ENCODE measurements around the gene CASD1.

CASD1 gene

GRCh38 chr7:94509264-94509886 is at the start of gene CASD1:
Gene CASD1, plus strand, starts transcription at chr7:94509809. Its CDS starts 276 bp downstream, at chr7:94510085.
- peak; percentile 44 for DNase-seq (ENCODE audit: low read depth)

GRCh38 chr7:94466516-94466915 is 43.1 kb upstream of the CASD1 start:
- no peak for DNase-seq (ENCODE audit: low read depth)

GRCh38 chr7:94471604-94472003 is 38.0 kb upstream of the CASD1 start:
- DNase-seq (ENCODE audit: low read depth) = no peak

- no peak for DNase-seq (ENCODE audit: low read depth)
Observed at GRCh38 chr7:94472608-94473007, 37.0 kb upstream of the CASD1 start.

GRCh38 chr7:94476251-94476840 is 33.3 kb upstream of the CASD1 start:
- DNase-seq (ENCODE audit: low read depth) = no peak

GRCh38 chr7:94477878-94478277 is 31.7 kb upstream of the CASD1 start:
- no peak for DNase-seq (ENCODE audit: low read depth)

- no peak for DNase-seq (ENCODE audit: low read depth)
Observed at GRCh38 chr7:94478648-94479214, 30.9 kb upstream of the CASD1 start.

GRCh38 chr7:94481279-94481678 is 28.3 kb upstream of the CASD1 start:
- DNase-seq (ENCODE audit: low read depth) = no peak

GRCh38 chr7:94482796-94483195 is 26.8 kb upstream of the CASD1 start:
- no peak for DNase-seq (ENCODE audit: low read depth)

GRCh38 chr7:94483843-94484242 is 25.8 kb upstream of the CASD1 start:
- no peak for DNase-seq (ENCODE audit: low read depth)

GRCh38 chr7:94486216-94486615 is 23.4 kb upstream of the CASD1 start:
- no peak for DNase-seq (ENCODE audit: low read depth)

- no peak for DNase-seq (ENCODE audit: low read depth)
Observed at GRCh38 chr7:94491410-94491809, 18.2 kb upstream of the CASD1 start.

GRCh38 chr7:94492601-94493000 is 17.0 kb upstream of the CASD1 start:
- DNase-seq (ENCODE audit: low read depth) = no peak

- no peak for DNase-seq (ENCODE audit: low read depth)
Observed at GRCh38 chr7:94497874-94498670, 11.5 kb upstream of the CASD1 start.

GRCh38 chr7:94498918-94499317 is 10.7 kb upstream of the CASD1 start:
- no peak for DNase-seq (ENCODE audit: low read depth)

- no peak for DNase-seq (ENCODE audit: low read depth)
Observed at GRCh38 chr7:94507462-94507861, 2.1 kb upstream of the CASD1 start.

GRCh38 chr7:94507962-94508361 is 1.6 kb upstream of the CASD1 start:
- no peak for DNase-seq (ENCODE audit: low read depth)

- DNase-seq (ENCODE audit: low read depth) = peak; percentile 52
Observed at GRCh38 chr7:94509887-94510581, 425 bp downstream of the CASD1 start.

GRCh38 chr7:94510582-94511496 is 1.2 kb downstream of the CASD1 start:
- DNase-seq (ENCODE audit: low read depth) = no peak

- DNase-seq (ENCODE audit: low read depth) = no peak
Observed at GRCh38 chr7:94511718-94512117, 2.1 kb downstream of the CASD1 start.
